ENCODE data around the gene ZNF219. TPM values are rescaled to one million over a fixed set of nuclear protein-coding genes. Genes with fewer than 3 reads are reported as not detected.

The ZNF219 gene
- total and polyA plus RNA-seq, 2 of the 13 experiments (the other 11 are each of a cell fraction or from before 2014, with no cell fraction given), result 34.5 to 36.6 TPM

- TF ChIP-seq, protein P1, sequence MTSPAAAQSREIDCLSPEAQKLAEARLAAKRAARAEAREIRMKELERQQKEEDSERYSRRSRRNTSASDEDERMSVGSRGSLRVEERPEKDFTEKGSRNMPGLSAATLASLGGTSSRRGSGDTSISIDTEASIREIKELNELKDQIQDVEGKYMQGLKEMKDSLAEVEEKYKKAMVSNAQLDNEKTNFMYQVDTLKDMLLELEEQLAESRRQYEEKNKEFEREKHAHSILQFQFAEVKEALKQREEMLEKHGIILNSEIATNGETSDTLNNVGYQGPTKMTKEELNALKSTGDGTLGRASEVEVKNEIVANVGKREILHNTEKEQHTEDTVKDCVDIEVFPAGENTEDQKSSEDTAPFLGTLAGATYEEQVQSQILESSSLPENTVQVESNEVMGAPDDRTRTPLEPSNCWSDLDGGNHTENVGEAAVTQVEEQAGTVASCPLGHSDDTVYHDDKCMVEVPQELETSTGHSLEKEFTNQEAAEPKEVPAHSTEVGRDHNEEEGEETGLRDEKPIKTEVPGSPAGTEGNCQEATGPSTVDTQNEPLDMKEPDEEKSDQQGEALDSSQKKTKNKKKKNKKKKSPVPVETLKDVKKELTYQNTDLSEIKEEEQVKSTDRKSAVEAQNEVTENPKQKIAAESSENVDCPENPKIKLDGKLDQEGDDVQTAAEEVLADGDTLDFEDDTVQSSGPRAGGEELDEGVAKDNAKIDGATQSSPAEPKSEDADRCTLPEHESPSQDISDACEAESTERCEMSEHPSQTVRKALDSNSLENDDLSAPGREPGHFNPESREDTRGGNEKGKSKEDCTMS (CRISPR knock-in tag; conservative IDR thresholded peaks at IDR 0.05), result 0 out of 2 replicates have a peak, but pooled peaks have one; percentile 50
- TF ChIP-seq ZNF724P (CRISPR knock-in tag; IDR thresholded peaks at IDR 0.05; ENCODE audit: borderline replicate concordance), result 0 out of 2 replicates have a peak, but pooled peaks have one; percentile 40
- TF ChIP-seq PHF8 (CRISPR knock-in tag; IDR thresholded peaks at IDR 0.05), result peak; percentile 56
- peak; percentile 93 for TF ChIP-seq SALL2 (CRISPR knock-in tag; IDR thresholded peaks at IDR 0.05)
- TF ChIP-seq NKX3-1 (CRISPR knock-in tag; IDR thresholded peaks at IDR 0.05), result no peak
- TF ChIP-seq SOX5 (CRISPR knock-in tag; IDR thresholded peaks at IDR 0.05; ENCODE audit: borderline replicate concordance), result peak; percentile 60
- no peak for TF ChIP-seq ZNF879 (CRISPR knock-in tag; IDR thresholded peaks at IDR 0.05)
- TF ChIP-seq IRF1 (CRISPR knock-in tag; IDR thresholded peaks at IDR 0.05; ENCODE audit: low read depth), result no peak
- TF ChIP-seq ZNF839 (CRISPR knock-in tag; IDR thresholded peaks at IDR 0.05; ENCODE audit: borderline replicate concordance), result peak; percentile 90; the same call in 1 of the 2 replicates
- no peak for TF ChIP-seq ATAD3A (CRISPR knock-in tag; IDR thresholded peaks at IDR 0.05)
- TF ChIP-seq ZEB1 (IDR thresholded peaks at IDR 0.05; ENCODE audit: insufficient replicate concordance, low read depth), result no peak
- peak; percentile 91; the same call in 1 of the 2 replicates for TF ChIP-seq TOE1 (CRISPR knock-in tag; IDR thresholded peaks at IDR 0.05)
- TF ChIP-seq, protein P2, sequence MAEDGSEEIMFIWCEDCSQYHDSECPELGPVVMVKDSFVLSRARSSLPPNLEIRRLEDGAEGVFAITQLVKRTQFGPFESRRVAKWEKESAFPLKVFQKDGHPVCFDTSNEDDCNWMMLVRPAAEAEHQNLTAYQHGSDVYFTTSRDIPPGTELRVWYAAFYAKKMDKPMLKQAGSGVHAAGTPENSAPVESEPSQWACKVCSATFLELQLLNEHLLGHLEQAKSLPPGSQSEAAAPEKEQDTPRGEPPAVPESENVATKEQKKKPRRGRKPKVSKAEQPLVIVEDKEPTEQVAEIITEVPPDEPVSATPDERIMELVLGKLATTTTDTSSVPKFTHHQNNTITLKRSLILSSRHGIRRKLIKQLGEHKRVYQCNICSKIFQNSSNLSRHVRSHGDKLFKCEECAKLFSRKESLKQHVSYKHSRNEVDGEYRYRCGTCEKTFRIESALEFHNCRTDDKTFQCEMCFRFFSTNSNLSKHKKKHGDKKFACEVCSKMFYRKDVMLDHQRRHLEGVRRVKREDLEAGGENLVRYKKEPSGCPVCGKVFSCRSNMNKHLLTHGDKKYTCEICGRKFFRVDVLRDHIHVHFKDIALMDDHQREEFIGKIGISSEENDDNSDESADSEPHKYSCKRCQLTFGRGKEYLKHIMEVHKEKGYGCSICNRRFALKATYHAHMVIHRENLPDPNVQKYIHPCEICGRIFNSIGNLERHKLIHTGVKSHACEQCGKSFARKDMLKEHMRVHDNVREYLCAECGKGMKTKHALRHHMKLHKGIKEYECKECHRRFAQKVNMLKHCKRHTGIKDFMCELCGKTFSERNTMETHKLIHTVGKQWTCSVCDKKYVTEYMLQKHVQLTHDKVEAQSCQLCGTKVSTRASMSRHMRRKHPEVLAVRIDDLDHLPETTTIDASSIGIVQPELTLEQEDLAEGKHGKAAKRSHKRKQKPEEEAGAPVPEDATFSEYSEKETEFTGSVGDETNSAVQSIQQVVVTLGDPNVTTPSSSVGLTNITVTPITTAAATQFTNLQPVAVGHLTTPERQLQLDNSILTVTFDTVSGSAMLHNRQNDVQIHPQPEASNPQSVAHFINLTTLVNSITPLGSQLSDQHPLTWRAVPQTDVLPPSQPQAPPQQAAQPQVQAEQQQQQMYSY (CRISPR knock-in tag; IDR thresholded peaks at IDR 0.05), result 0 out of 2 replicates have a peak, but pooled peaks have one; percentile 20
- peak; percentile 49; the same call in 1 of the 2 replicates for TF ChIP-seq ZNF337 (CRISPR knock-in tag; IDR thresholded peaks at IDR 0.05; ENCODE audit: borderline replicate concordance, low read depth)
- TF ChIP-seq, protein P3, sequence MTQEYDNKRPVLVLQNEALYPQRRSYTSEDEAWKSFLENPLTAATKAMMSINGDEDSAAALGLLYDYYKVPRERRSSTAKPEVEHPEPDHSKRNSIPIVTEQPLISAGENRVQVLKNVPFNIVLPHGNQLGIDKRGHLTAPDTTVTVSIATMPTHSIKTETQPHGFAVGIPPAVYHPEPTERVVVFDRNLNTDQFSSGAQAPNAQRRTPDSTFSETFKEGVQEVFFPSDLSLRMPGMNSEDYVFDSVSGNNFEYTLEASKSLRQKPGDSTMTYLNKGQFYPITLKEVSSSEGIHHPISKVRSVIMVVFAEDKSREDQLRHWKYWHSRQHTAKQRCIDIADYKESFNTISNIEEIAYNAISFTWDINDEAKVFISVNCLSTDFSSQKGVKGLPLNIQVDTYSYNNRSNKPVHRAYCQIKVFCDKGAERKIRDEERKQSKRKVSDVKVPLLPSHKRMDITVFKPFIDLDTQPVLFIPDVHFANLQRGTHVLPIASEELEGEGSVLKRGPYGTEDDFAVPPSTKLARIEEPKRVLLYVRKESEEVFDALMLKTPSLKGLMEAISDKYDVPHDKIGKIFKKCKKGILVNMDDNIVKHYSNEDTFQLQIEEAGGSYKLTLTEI (CRISPR knock-in tag; conservative IDR thresholded peaks at IDR 0.05), result no peak
- TF ChIP-seq HNRNPH1 (optimal IDR thresholded peaks at IDR 0.05; ENCODE audit: low read depth, low read length), result no peak
- peak; percentile 88 for TF ChIP-seq ZNF883 (CRISPR knock-in tag; IDR thresholded peaks at IDR 0.05; ENCODE audit: not compliant biosample characterization)
- TF ChIP-seq POGZ (CRISPR knock-in tag; IDR thresholded peaks at IDR 0.05), result peak; percentile 94
- 0 out of 2 replicates have a peak, but pooled peaks have one; percentile 30 for TF ChIP-seq ARNTL (CRISPR knock-in tag; IDR thresholded peaks at IDR 0.05)
- TF ChIP-seq MAX (IDR thresholded peaks at IDR 0.05), result peak; percentile 85
Measured at GRCh38 chr14:21092273-21093011, 6.0 kb downstream of the ZNF219 start (continued).

All from HepG2 (cell line).